H9 (cell line): ENCODE data around the gene SVIP. TPM values are rescaled to one million over a fixed set of nuclear protein-coding genes. Genes with fewer than 3 reads are reported as not detected.

Experiments used
- DNase-seq: peaks from one replicate; pipeline ENCODE4 v3.0.0-alpha.2; 2017
- H2AFZ ChIP-seq: one replicate; pipeline ENCODE4 v1.6.1; 2013; ENCODE audit warnings: mild to moderate bottlenecking, low read length, control low read depth, moderate library complexity
- H2AK5ac ChIP-seq: 2 replicates; pipeline ENCODE4 v1.6.1; 2013; ENCODE audit warnings: low read length, control low read depth, mixed read lengths; ENCODE audit not compliant: insufficient read length
- H2BK120ac ChIP-seq: one replicate; pipeline ENCODE4 v1.6.1; 2013; ENCODE audit warnings: low read depth, mild to moderate bottlenecking, low read length, control low read depth, inconsistent platforms; ENCODE audit not compliant: poor library complexity, severe bottlenecking
- H2BK12ac ChIP-seq: 2 replicates; pipeline ENCODE4 v1.6.1; 2013; ENCODE audit warnings: low read length, control low read depth, mixed read lengths, low read depth; ENCODE audit not compliant: insufficient read length
- H2BK15ac ChIP-seq: 2 replicates; pipeline ENCODE4 v1.6.1; 2013; ENCODE audit warnings: low read depth, low read length, control low read depth
- H2BK20ac ChIP-seq: one replicate; pipeline ENCODE4 v1.6.1; 2013; ENCODE audit warnings: low read depth, mild to moderate bottlenecking, low read length, control low read depth, inconsistent platforms; ENCODE audit not compliant: poor library complexity, severe bottlenecking
- H2BK5ac ChIP-seq: 2 replicates; pipeline ENCODE4 v1.6.1; 2013; ENCODE audit warnings: low read length, control low read depth, mixed read lengths; ENCODE audit not compliant: insufficient read length
- H3K14ac ChIP-seq: 2 replicates; pipeline ENCODE4 v1.6.1; 2013; ENCODE audit warnings: low read length, control low read depth; ENCODE audit not compliant: insufficient read depth
- H3K18ac ChIP-seq: 2 replicates; pipeline ENCODE4 v1.6.1; 2013; ENCODE audit warnings: low read depth, mild to moderate bottlenecking, mixed read lengths, low read length, control low read depth; ENCODE audit not compliant: insufficient read length
- H3K23ac ChIP-seq: 2 replicates; pipeline ENCODE4 v1.6.1; 2013; ENCODE audit warnings: low read length, control low read depth, mixed read lengths, low read depth; ENCODE audit not compliant: insufficient read length
- H3K23me2 ChIP-seq: 2 replicates; pipeline ENCODE4 v1.6.1; 2013; ENCODE audit warnings: low read depth, mild to moderate bottlenecking, mixed read lengths, low read length, control low read depth; ENCODE audit not compliant: insufficient read length, poor library complexity, severe bottlenecking
- H3K27ac ChIP-seq: 2 replicates; pipeline ENCODE4 v1.5.1; 2013; ENCODE audit warnings: low read length, control low read depth, mixed read lengths, low read depth; ENCODE audit not compliant: insufficient read length
- H3K27me3 ChIP-seq: 2 replicates; pipeline ENCODE4 v1.6.1; 2013; ENCODE audit warnings: low read length, control low read depth, inconsistent platforms; ENCODE audit not compliant: insufficient read depth
- H3K4ac ChIP-seq: 2 replicates; pipeline ENCODE4 v1.6.1; 2013; ENCODE audit warnings: low read depth, mild to moderate bottlenecking, control low read depth, inconsistent platforms, low read length, moderate library complexity
- H3K4me1 ChIP-seq: 2 replicates; pipeline ENCODE4 v1.6.1; 2013; ENCODE audit warnings: low read length, control low read depth, inconsistent platforms; ENCODE audit not compliant: insufficient read depth
- H3K4me2 ChIP-seq: 2 replicates; pipeline ENCODE4 v1.6.1; 2013; ENCODE audit warnings: low read length, control low read depth, mixed read lengths; ENCODE audit not compliant: insufficient read length, insufficient read depth
- H3K56ac ChIP-seq: 2 replicates; pipeline ENCODE4 v1.6.1; 2013; ENCODE audit warnings: low read depth, mild to moderate bottlenecking, mixed read lengths, low read length, control low read depth; ENCODE audit not compliant: insufficient read length
- H3K79me1 ChIP-seq: 2 replicates; pipeline ENCODE4 v1.6.1; 2013; ENCODE audit warnings: low read depth, mild to moderate bottlenecking, moderate library complexity, low read length, control low read depth, inconsistent platforms; ENCODE audit not compliant: insufficient read depth, poor library complexity, severe bottlenecking
- H3K79me2 ChIP-seq: 2 replicates; pipeline ENCODE4 v1.6.1; 2013; ENCODE audit warnings: low read length, control low read depth, inconsistent platforms; ENCODE audit not compliant: insufficient read depth
- H3K9ac ChIP-seq: 2 replicates; pipeline ENCODE4 v1.6.1; 2013; ENCODE audit warnings: low read length, control low read depth, mixed read lengths; ENCODE audit not compliant: insufficient read length; ENCODE audit errors: extremely low read depth
- H3K9me3 ChIP-seq: one replicate; pipeline ENCODE4 v1.6.1; 2013; ENCODE audit warnings: low read depth, low read length, inconsistent platforms; ENCODE audit not compliant: control insufficient read depth
- H3T11ph ChIP-seq: one replicate; pipeline ENCODE4 v1.6.1; 2013; ENCODE audit warnings: mild to moderate bottlenecking, low read length, control low read depth, inconsistent platforms
- H4K20me1 ChIP-seq: one replicate; pipeline ENCODE4 v1.6.1; 2013; ENCODE audit not compliant: control insufficient read depth, insufficient read length, insufficient read depth
- H4K5ac ChIP-seq: 2 replicates; pipeline ENCODE4 v1.6.1; 2013; ENCODE audit warnings: low read depth, mild to moderate bottlenecking, mixed read lengths, low read length, control low read depth; ENCODE audit not compliant: insufficient read length
- H4K8ac ChIP-seq: replicated peaks from 2 replicates; pipeline ENCODE4 v1.6.1; 2013; ENCODE audit warnings: low read length, control low read depth, mixed read lengths, low read depth; ENCODE audit not compliant: insufficient read length
- H4K91ac ChIP-seq: 2 replicates; pipeline ENCODE4 v1.6.1; 2013; ENCODE audit warnings: low read depth, mild to moderate bottlenecking, moderate library complexity, mixed read lengths, low read length, control low read depth; ENCODE audit not compliant: insufficient read length
- H3K27ac Mint-ChIP-seq, 3 experiments: 2 replicates in 2 of 3; 3 replicates in 1 of 3; pipeline ENCODE4 v1.8.0; 2020 to 2021; ENCODE audit warnings: mixed read lengths in 3 of 3, mild to moderate bottlenecking in 1 of 3, moderate library complexity in 1 of 3
- H3K27me3 Mint-ChIP-seq: 2 replicates; pipeline ENCODE4 v1.8.0; 2021; ENCODE audit warnings: low read depth, mild to moderate bottlenecking, moderate library complexity, mixed read lengths
- H3K36me3 Mint-ChIP-seq, 3 experiments: 2 replicates in 2 of 3; 3 replicates in 1 of 3; pipeline ENCODE4 v1.8.0; 2020 to 2021; ENCODE audit warnings: low read depth in 3 of 3, mixed read lengths in 3 of 3; ENCODE audit not compliant: insufficient read depth in 1 of 3
- H3K4me1 Mint-ChIP-seq, 2 experiments: 2 replicates each; pipeline ENCODE4 v1.8.0; 2020; ENCODE audit warnings: mixed read lengths in 2 of 2
- H3K4me3 Mint-ChIP-seq, 2 experiments: 2 replicates in 1 of 2; 3 replicates in 1 of 2; pipeline ENCODE4 v1.8.0; 2020 to 2021; ENCODE audit warnings: mild to moderate bottlenecking in 2 of 2, mixed read lengths in 2 of 2, moderate library complexity in 1 of 2
- H3K9me3 Mint-ChIP-seq, 2 experiments: 2 replicates in 1 of 2; 3 replicates in 1 of 2; pipeline ENCODE4 v1.8.0; 2020; ENCODE audit warnings: mild to moderate bottlenecking in 2 of 2, mixed read lengths in 2 of 2, moderate library complexity in 1 of 2
- total RNA-seq: library from RNA; stranded (reverse); gene quantifications from 2 replicates; pipeline ENCODE4 v1.2.1, GENCODE V29; 2021
- TF ChIP-seq, protein P1 (sequence below): fragments of 200-600 bp; sonication (generic); conservative IDR thresholded peaks from 3 replicates; pipeline ENCODE4 v1.8.0; 2021; ENCODE audit warnings: antibody characterized with exemption, mild to moderate bottlenecking

Gene SVIP
- total RNA-seq, 1 experiment from 2014 or later, result 10.4 TPM

DNA sequence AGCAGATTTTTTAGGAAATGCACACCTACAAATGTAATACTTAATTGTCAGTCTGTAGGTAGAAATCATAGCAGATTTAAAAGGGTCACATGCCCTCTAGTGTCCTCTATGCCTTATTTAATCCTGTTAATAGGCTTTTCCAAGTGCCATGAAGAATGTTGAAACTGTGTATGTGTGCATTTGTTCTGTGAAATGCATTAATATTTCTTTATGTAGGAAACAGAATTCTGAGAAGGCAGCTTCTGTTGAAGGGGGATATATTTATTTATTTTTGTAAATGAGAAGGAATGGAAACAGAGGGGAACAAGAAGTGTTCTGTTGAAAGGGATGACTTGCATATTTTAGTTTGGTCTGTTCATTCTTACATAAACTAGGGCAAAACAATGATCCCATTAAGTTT is 51.0 kb downstream of the SVIP start:
- Histone ChIP-seq H4K91ac (no peak overlapping the region), H3K27ac (no peak overlapping the region), H3K23ac (no peak overlapping the region), H3K27me3 (no peaks in the 10 kb centered on the region), H3K79me1 (no peaks in the 10 kb centered on the region), H3T11ph (no peak overlapping the region), H2AFZ (no peak overlapping the region), H3K79me2 (no peaks in the 10 kb centered on the region), H3K14ac (no peak overlapping the region), H3K23me2 (no peaks in the 10 kb centered on the region), H3K4me1 (no peaks in the 10 kb centered on the region; the same call in 1 of the 2 replicates), H4K20me1 (no peaks in the 10 kb centered on the region), H3K4ac (no peak overlapping the region), H2BK5ac (no peak overlapping the region), H3K4me2 (no peak overlapping the region), H3K56ac (no peak overlapping the region), H3K9ac (no peak overlapping the region), H4K5ac (no peak overlapping the region), H2BK15ac (no peak overlapping the region), H4K8ac (no peak overlapping the region), H2BK20ac (no peak overlapping the region), H3K9me3 (no peaks in the 10 kb centered on the region), H3K18ac (no peak overlapping the region), H2AK5ac (no peak overlapping the region), H2BK120ac (no peak overlapping the region), H2BK12ac (no peak overlapping the region)
- TF ChIP-seq, protein P1, sequence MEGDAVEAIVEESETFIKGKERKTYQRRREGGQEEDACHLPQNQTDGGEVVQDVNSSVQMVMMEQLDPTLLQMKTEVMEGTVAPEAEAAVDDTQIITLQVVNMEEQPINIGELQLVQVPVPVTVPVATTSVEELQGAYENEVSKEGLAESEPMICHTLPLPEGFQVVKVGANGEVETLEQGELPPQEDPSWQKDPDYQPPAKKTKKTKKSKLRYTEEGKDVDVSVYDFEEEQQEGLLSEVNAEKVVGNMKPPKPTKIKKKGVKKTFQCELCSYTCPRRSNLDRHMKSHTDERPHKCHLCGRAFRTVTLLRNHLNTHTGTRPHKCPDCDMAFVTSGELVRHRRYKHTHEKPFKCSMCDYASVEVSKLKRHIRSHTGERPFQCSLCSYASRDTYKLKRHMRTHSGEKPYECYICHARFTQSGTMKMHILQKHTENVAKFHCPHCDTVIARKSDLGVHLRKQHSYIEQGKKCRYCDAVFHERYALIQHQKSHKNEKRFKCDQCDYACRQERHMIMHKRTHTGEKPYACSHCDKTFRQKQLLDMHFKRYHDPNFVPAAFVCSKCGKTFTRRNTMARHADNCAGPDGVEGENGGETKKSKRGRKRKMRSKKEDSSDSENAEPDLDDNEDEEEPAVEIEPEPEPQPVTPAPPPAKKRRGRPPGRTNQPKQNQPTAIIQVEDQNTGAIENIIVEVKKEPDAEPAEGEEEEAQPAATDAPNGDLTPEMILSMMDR, result peak; percentile 28; the same call in 2 of the 3 replicates
- Mint-ChIP-seq H3K36me3 (no peaks in the 10 kb centered on the region), H3K4me1 (peaks cover 8 to 13% of the 10 kb centered on the region in 2 experiments; a peak in 3 of 4 replicates), H3K27ac (no peak overlapping the region), H3K27me3 (no peaks in the 10 kb centered on the region), H3K4me3 (no peak overlapping the region), H3K9me3 (peaks cover 0 to 1% of the 10 kb centered on the region in 2 experiments; a peak in 1 of 5 replicates)
- no peak for DNase-seq
